ENCODE data around the gene FAM210A.

The FAM210A gene, protein sequence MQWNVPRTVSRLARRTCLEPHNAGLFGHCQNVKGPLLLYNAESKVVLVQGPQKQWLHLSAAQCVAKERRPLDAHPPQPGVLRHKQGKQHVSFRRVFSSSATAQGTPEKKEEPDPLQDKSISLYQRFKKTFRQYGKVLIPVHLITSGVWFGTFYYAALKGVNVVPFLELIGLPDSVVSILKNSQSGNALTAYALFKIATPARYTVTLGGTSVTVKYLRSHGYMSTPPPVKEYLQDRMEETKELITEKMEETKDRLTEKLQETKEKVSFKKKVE

DNA sequence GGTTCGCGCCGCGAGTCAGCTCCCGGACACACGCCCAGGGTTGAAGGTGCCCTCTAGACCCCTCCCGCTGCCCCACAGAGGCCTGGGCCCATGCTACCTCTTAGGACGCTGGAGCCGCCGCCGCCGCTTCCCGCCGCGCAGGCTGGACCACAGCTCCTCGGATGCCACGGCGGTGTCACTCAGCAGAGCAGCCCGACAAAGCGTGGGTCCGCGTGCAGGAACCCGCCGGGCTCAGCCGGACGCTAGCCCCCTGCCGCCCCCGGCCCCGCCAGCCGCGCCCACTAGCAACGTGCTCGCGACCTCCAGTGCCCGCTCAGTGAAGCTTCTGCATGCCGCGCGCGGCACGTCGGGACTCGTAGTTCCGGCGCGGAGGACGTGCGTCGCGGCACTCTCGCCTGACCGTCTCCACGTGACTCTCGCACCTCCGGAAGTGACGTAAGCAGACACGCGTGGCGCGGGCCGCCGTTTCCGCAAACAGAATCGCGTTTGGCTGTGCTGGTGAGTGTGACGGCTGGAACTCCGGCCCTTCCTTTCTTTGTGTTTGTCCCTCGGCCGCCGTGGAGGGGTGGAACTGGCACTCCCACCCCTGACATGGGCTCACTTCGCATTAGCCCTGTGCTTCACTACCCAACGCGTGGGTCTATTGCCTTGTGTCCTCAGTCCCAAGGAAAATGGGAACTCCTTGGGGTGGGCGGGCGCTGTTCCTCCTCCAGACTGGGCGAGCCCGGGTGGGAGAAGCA, at the start of gene FAM210A, which contains the start of gene RNMT:
Gene FAM210A (minus strand): TSS at position 327 of the 740 bp plus-strand sequence. CDS start 44,481 bp downstream, outside the sequence.
Gene RNMT (plus strand): TSS at position 442 of the 740 bp plus-strand sequence. CDS start 4,845 bp downstream, outside the sequence.
- peak within 1 kb of the TSS; percentile 95 for H3K4me3 ChIP-seq (ENCODE audit: low read depth, low read length)
- TF ChIP-seq, protein P1, sequence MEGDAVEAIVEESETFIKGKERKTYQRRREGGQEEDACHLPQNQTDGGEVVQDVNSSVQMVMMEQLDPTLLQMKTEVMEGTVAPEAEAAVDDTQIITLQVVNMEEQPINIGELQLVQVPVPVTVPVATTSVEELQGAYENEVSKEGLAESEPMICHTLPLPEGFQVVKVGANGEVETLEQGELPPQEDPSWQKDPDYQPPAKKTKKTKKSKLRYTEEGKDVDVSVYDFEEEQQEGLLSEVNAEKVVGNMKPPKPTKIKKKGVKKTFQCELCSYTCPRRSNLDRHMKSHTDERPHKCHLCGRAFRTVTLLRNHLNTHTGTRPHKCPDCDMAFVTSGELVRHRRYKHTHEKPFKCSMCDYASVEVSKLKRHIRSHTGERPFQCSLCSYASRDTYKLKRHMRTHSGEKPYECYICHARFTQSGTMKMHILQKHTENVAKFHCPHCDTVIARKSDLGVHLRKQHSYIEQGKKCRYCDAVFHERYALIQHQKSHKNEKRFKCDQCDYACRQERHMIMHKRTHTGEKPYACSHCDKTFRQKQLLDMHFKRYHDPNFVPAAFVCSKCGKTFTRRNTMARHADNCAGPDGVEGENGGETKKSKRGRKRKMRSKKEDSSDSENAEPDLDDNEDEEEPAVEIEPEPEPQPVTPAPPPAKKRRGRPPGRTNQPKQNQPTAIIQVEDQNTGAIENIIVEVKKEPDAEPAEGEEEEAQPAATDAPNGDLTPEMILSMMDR (IDR thresholded peaks at IDR 0.05; ENCODE audit: low read depth, low read length) = no peak
- in situ Hi-C loops (cut with HindIII; ENCODE audit: low sequenced_read_pairs) = no loop called here
- DNase-seq (ENCODE audit: low read depth, low spot score) = peak; percentile 96

DNA sequence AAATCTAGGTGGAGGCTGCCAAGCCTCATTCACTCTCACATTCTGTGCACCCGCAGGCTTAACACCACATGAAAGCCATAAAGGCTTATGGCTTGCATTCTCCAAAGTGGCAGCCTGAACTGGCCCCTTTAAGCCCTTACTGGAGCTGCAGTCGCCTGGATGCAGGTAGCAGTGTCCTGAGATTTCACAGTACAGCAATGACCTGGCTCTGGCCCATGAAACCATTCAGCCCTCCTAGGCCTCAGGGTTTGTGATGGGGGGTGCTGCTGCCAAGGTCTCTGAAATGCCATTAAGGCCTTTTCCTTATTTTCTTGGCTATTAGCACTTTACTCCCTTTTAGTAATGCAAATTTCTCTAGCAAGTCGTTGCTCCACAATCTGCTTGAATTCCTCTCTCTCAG, 48.7 kb upstream of the FAM210A start:
- no peak overlapping the region for H3K4me3 ChIP-seq (ENCODE audit: low read depth, low read length)
- DNase-seq (ENCODE audit: low read depth, low spot score) = no peak
- TF ChIP-seq, protein P1 (IDR thresholded peaks at IDR 0.05; ENCODE audit: low read depth, low read length) = no peak
- in situ Hi-C loops (cut with HindIII; ENCODE audit: low sequenced_read_pairs) = no loop called here

DNA sequence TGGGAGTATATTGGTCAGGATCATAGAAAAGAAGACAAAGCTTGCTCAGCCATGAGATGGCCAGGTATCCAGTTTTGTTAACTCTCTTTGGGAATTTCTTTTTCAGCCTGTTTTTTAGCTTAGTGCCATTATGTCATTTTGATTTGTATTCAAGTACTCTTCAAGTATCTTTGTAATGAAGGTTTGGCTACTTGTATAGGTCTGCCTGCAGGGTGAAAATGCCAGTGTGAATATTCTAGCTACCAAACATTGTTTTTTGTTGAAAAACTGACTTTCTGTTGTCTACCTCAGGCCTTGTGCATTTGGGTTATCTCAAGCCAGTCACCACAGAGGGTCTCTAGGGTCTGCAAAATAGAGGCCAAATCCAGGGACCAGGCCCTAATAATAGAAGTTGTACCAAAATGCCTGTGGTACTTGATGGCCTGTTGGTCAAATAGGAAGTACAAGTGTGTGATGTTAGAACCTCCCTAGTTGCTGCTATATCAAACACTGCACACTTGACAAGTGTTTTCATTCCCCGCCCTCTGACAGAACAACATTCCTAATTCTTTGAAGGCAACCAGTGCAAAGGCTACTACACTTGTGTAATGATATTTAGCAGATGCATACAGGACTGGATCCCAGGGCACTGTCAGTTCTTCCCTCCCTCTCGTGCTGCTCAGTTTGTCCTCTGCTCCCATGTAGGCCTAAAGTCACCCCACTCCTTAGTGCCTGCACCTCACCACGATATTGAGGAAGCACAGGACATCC, 36.5 kb upstream of the FAM210A start:
- in situ Hi-C loops (cut with HindIII; ENCODE audit: low sequenced_read_pairs) = no loop called here
- no peak for DNase-seq (ENCODE audit: low read depth, low spot score)
- H3K4me3 ChIP-seq (ENCODE audit: low read depth, low read length) = no peak overlapping the region
- TF ChIP-seq, protein P1 (IDR thresholded peaks at IDR 0.05; ENCODE audit: low read depth, low read length) = no peak

DNA sequence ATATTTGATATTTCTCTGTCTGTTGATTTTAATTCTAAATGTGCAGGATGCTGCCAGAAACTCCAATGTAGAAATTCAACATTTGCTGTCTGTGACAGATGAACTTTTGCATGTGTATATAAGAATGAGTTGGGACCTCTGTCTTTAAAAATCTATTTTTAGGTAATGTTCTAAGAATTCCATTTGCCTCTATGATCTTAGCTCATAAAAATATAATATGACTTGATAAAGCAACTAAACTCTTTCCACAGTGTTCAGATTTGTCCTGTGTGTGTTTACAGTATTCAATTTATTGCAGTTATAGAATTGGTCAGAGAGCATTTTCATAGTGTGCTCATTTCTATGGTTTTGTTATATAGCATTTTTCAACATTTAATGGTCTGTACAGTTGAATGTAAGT, 33.7 kb upstream of the FAM210A start:
- DNase-seq (ENCODE audit: low read depth, low spot score) = no peak
- in situ Hi-C loops (cut with HindIII; ENCODE audit: low sequenced_read_pairs) = no loop called here
- no peak overlapping the region for H3K4me3 ChIP-seq (ENCODE audit: low read depth, low read length)
- TF ChIP-seq, protein P1 (IDR thresholded peaks at IDR 0.05; ENCODE audit: low read depth, low read length) = no peak

DNA sequence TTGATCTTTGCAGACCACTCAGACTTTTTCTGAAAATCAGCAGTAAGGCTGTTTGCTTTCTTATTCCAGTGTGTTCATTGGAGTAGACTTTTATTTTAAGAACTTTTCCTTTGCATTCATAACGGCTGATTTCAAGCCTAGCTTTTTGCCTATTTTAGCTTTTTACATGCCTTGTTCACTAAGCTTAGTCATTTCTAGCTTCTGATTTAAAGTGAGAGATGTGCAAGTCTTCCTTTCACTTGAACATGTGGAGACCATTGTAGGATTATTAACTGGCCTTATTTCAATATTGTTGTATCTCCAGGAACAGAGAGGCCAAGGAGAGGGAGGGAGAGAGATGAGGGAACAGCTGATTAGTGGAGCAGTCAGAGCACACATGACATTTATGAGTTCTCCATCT, 32.3 kb upstream of the FAM210A start:
- in situ Hi-C loops (cut with HindIII; ENCODE audit: low sequenced_read_pairs) = no loop called here
- DNase-seq (ENCODE audit: low read depth, low spot score) = no peak
- no peak overlapping the region for H3K4me3 ChIP-seq (ENCODE audit: low read depth, low read length)
- TF ChIP-seq, protein P1 (IDR thresholded peaks at IDR 0.05; ENCODE audit: low read depth, low read length) = no peak

DNA sequence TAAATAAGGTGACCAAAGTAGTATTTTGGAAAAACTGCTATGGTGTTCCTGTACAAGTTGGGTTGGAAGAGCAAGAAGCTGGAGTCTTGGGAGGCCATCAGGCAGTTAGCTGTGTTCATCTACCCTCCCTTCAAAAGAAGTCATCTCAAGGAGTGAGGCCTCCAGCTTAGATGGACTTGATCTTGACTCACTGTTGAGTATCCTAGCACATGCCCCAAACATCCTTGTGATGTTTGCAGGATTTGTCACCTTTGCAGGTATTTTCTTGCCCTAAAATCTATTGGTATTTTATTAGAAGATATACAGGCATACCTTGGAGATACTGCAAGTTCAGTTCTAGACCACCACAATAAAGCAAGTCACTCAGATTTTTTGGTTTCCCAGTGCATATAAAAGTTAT, 30.3 kb upstream of the FAM210A start:
- in situ Hi-C loops (cut with HindIII; ENCODE audit: low sequenced_read_pairs) = no loop called here
- DNase-seq (ENCODE audit: low read depth, low spot score) = no peak
- H3K4me3 ChIP-seq (ENCODE audit: low read depth, low read length) = no peak overlapping the region
- TF ChIP-seq, protein P1 (IDR thresholded peaks at IDR 0.05; ENCODE audit: low read depth, low read length) = no peak

Measured in astrocyte of the spinal cord (primary cell).